Activated T-cell treated with anti-CD3 and anti-CD28 coated beads, Interleukin-2, amount 50 U/mL, for 24 hours (primary cell): ENCODE results near the gene ADGRG1.

Experiments used
- DNase-seq: peaks from one replicate; pipeline ENCODE4 v3.0.0-alpha.2; 2020
- H3K27ac Mint-ChIP-seq: 2 replicates; pipeline ENCODE4 v1.8.0; 2020; ENCODE audit warnings: mild to moderate bottlenecking, mixed read lengths
- H3K27me3 Mint-ChIP-seq: 2 replicates; pipeline ENCODE4 v1.8.0; 2020; ENCODE audit warnings: mixed read lengths
- H3K36me3 Mint-ChIP-seq: 2 replicates; pipeline ENCODE4 v1.8.0; 2020; ENCODE audit warnings: low read depth, mixed read lengths
- H3K4me1 Mint-ChIP-seq: 2 replicates; pipeline ENCODE4 v1.8.0; 2020; ENCODE audit warnings: low read depth, mixed read lengths
- H3K4me3 Mint-ChIP-seq: 2 replicates; pipeline ENCODE4 v1.8.0; 2020; ENCODE audit warnings: mild to moderate bottlenecking, moderate library complexity, mixed read lengths
- H3K9me3 Mint-ChIP-seq: 2 replicates; pipeline ENCODE4 v1.8.0; 2020; ENCODE audit warnings: mixed read lengths

The ADGRG1 gene

GRCh38 chr16:57652695-57653471, 24.5 kb downstream of the ADGRG1 start:
- Mint-ChIP-seq H3K9me3 (no peaks in the 10 kb centered on the region), H3K4me1 (peaks cover 22% of the 10 kb centered on the region), H3K27ac (no peak overlapping the region), H3K27me3 (no peaks in the 10 kb centered on the region), H3K4me3 (no peak overlapping the region), H3K36me3 (no peaks in the 10 kb centered on the region)
- DNase-seq: no peak

GRCh38 chr16:57653936-57654335, 25.5 kb downstream of the ADGRG1 start:
- Mint-ChIP-seq H3K27me3 (no peaks in the 10 kb centered on the region), H3K36me3 (no peaks in the 10 kb centered on the region), H3K4me1 (peaks cover 11% of the 10 kb centered on the region), H3K27ac (no peak overlapping the region), H3K4me3 (no peak overlapping the region), H3K9me3 (no peaks in the 10 kb centered on the region)
- no peak for DNase-seq

GRCh38 chr16:57656342-57656955, 28.0 kb downstream of the ADGRG1 start:
- Mint-ChIP-seq H3K36me3 (no peaks in the 10 kb centered on the region), H3K9me3 (no peaks in the 10 kb centered on the region), H3K27ac (no peak overlapping the region)

GRCh38 chr16:57657228-57657627, 28.8 kb downstream of the ADGRG1 start:
- H3K4me3 Mint-ChIP-seq: no peak overlapping the region
- H3K9me3 Mint-ChIP-seq: no peaks in the 10 kb centered on the region
- DNase-seq: no peak
- H3K27me3 Mint-ChIP-seq: no peaks in the 10 kb centered on the region
- no peak overlapping the region for H3K27ac Mint-ChIP-seq
- peaks cover 1% of the 10 kb centered on the region for H3K4me1 Mint-ChIP-seq
- H3K36me3 Mint-ChIP-seq: no peaks in the 10 kb centered on the region

More at GRCh38 chr16:57656342-57656955, 28.0 kb downstream of the ADGRG1 start:
- Mint-ChIP-seq H3K4me3 (no peak overlapping the region), H3K27me3 (no peaks in the 10 kb centered on the region), H3K4me1 (peaks cover 8% of the 10 kb centered on the region)
- no peak for DNase-seq

GRCh38 chr16:57658130-57658877, 29.9 kb downstream of the ADGRG1 start:
- Mint-ChIP-seq H3K27me3 (no peaks in the 10 kb centered on the region), H3K27ac (no peak overlapping the region), H3K36me3 (no peaks in the 10 kb centered on the region), H3K9me3 (no peaks in the 10 kb centered on the region), H3K4me1 (peaks cover 1% of the 10 kb centered on the region), H3K4me3 (no peak overlapping the region)
- DNase-seq: no peak

GRCh38 chr16:57658878-57659674, 30.6 kb downstream of the ADGRG1 start:
- Mint-ChIP-seq H3K27ac (no peak overlapping the region), H3K27me3 (no peaks in the 10 kb centered on the region), H3K36me3 (no peaks in the 10 kb centered on the region), H3K4me1 (peaks cover 1% of the 10 kb centered on the region), H3K9me3 (no peaks in the 10 kb centered on the region), H3K4me3 (no peak overlapping the region)
- DNase-seq: no peak

- Mint-ChIP-seq H3K36me3 (no peaks in the 10 kb centered on the region), H3K4me3 (no peak overlapping the region), H3K9me3 (no peaks in the 10 kb centered on the region), H3K27me3 (no peaks in the 10 kb centered on the region), H3K4me1 (peaks cover 1% of the 10 kb centered on the region), H3K27ac (no peak overlapping the region)
- no peak for DNase-seq
These were observed 32.5 kb downstream of the ADGRG1 start for GRCh38 chr16:57660715-57661463.

GRCh38 chr16:57661510-57661909, 33.1 kb downstream of the ADGRG1 start:
- H3K36me3 Mint-ChIP-seq: no peaks in the 10 kb centered on the region
- no peak overlapping the region for H3K4me3 Mint-ChIP-seq
- no peak for DNase-seq
- no peak overlapping the region for H3K27ac Mint-ChIP-seq
- no peaks in the 10 kb centered on the region for H3K27me3 Mint-ChIP-seq
- H3K9me3 Mint-ChIP-seq: no peaks in the 10 kb centered on the region
- no peaks in the 10 kb centered on the region for H3K4me1 Mint-ChIP-seq

- Mint-ChIP-seq H3K27ac (no peak overlapping the region), H3K4me3 (no peak overlapping the region), H3K27me3 (no peaks in the 10 kb centered on the region), H3K9me3 (no peaks in the 10 kb centered on the region), H3K4me1 (no peaks in the 10 kb centered on the region), H3K36me3 (no peaks in the 10 kb centered on the region)
- no peak for DNase-seq
These were observed 33.8 kb downstream of the ADGRG1 start for GRCh38 chr16:57661936-57662906.

GRCh38 chr16:57663436-57663835, 35.0 kb downstream of the ADGRG1 start:
- DNase-seq: no peak
- Mint-ChIP-seq H3K36me3 (no peaks in the 10 kb centered on the region), H3K4me1 (no peaks in the 10 kb centered on the region), H3K9me3 (no peaks in the 10 kb centered on the region), H3K27ac (no peak overlapping the region), H3K4me3 (no peak overlapping the region), H3K27me3 (no peaks in the 10 kb centered on the region)

- DNase-seq: no peak
- H3K9me3 Mint-ChIP-seq: no peaks in the 10 kb centered on the region
- no peak overlapping the region for H3K4me3 Mint-ChIP-seq
- no peaks in the 10 kb centered on the region for H3K4me1 Mint-ChIP-seq
- no peaks in the 10 kb centered on the region for H3K27me3 Mint-ChIP-seq
- no peak overlapping the region for H3K27ac Mint-ChIP-seq
- no peaks in the 10 kb centered on the region for H3K36me3 Mint-ChIP-seq
These were observed 35.7 kb downstream of the ADGRG1 start for GRCh38 chr16:57663917-57664661.

GRCh38 chr16:57664662-57665025, 36.2 kb downstream of the ADGRG1 start:
- DNase-seq: no peak
- Mint-ChIP-seq H3K9me3 (no peaks in the 10 kb centered on the region), H3K36me3 (no peaks in the 10 kb centered on the region), H3K4me3 (no peak overlapping the region), H3K4me1 (no peaks in the 10 kb centered on the region), H3K27me3 (no peaks in the 10 kb centered on the region), H3K27ac (no peak overlapping the region)
